ENCODE measurements around the gene PRKCZ.

GRCh38 chr1:2110191-2110737 is 60.1 kb downstream of the PRKCZ start:
- TF ChIP-seq CTCF (conservative IDR thresholded peaks at IDR 0.05; ENCODE audit: low read depth, low read length) (no peak), EZH2 (IDR thresholded peaks at IDR 0.05; ENCODE audit: borderline replicate concordance, low read depth, low read length, poor library complexity, severe bottlenecking) (no peak)
